GM19035 (cell line): Measurements from ENCODE around the gene NSUN2.

ENCODE experiments used
- ATAC-seq: cut with Tn5 transposase; IDR thresholded peaks from one replicate; pipeline ENCODE4 v1.9.1; 2021; ENCODE audit not compliant: unreplicated experiment

The NSUN2 gene

GRCh38 chr5:6567068-6567467 is 65.8 kb downstream of the NSUN2 start:
- no peak for ATAC-seq

- no peak for ATAC-seq
Observed at GRCh38 chr5:6565492-6565891, 67.4 kb downstream of the NSUN2 start.

- no peak for ATAC-seq
Observed at GRCh38 chr5:6557807-6558575, 74.9 kb downstream of the NSUN2 start.

- no peak for ATAC-seq
Observed at GRCh38 chr5:6556802-6557102, 76.1 kb downstream of the NSUN2 start.

- ATAC-seq: no peak
Observed at GRCh38 chr5:6556089-6556801, 76.6 kb downstream of the NSUN2 start.

GRCh38 chr5:6554812-6555211 is 78.0 kb downstream of the NSUN2 start:
- no peak for ATAC-seq

- ATAC-seq: no peak
Observed at GRCh38 chr5:6553972-6554371, 78.9 kb downstream of the NSUN2 start.

- no peak for ATAC-seq
Observed at GRCh38 chr5:6552612-6553011, 80.2 kb downstream of the NSUN2 start.

- ATAC-seq: no peak
Observed at GRCh38 chr5:6551955-6552313, 80.9 kb downstream of the NSUN2 start.

- no peak for ATAC-seq
Observed at GRCh38 chr5:6551287-6551954, 81.4 kb downstream of the NSUN2 start.

- no peak for ATAC-seq
Observed at GRCh38 chr5:6550628-6551027, 82.2 kb downstream of the NSUN2 start.
